Neural cell (in vitro differentiated cells): Measurements from ENCODE around the gene SNRPA. TPM values are rescaled to one million over a fixed set of nuclear protein-coding genes. Genes with fewer than 3 reads are reported as not detected.

Experiments used
- H2AFZ ChIP-seq: fragments of 200-600, 300-800 bp; sonication (generic), shearing (Covaris generic); 2 replicates; pipeline ENCODE4 v1.6.0; 2014; ENCODE audit warnings: low read depth, mild to moderate bottlenecking, antibody characterized with exemption, low read length, moderate library complexity
- H3F3A ChIP-seq: fragments of 200-600 bp; shearing (Covaris generic); 2 replicates; pipeline ENCODE4 v1.6.1; 2016; ENCODE audit warnings: mild to moderate bottlenecking, moderate library complexity, mixed read lengths, antibody characterized with exemption, low read length; ENCODE audit not compliant: insufficient read depth, poor library complexity, severe bottlenecking
- H3K27ac ChIP-seq: fragments of 200-600, 300-800 bp; sonication (generic), shearing (Covaris generic); 2 replicates; pipeline ENCODE4 v1.5.1; 2014; ENCODE audit warnings: mild to moderate bottlenecking, low read length, moderate library complexity
- H3K27me3 ChIP-seq: fragments of 300-800, 200-600 bp; sonication (generic), shearing (Covaris generic); 2 replicates; pipeline ENCODE4 v1.6.0; 2014; ENCODE audit warnings: mild to moderate bottlenecking, low read depth, low read length, moderate library complexity; ENCODE audit not compliant: insufficient read depth
- H3K36me3 ChIP-seq: fragments of 300-800, 200-600 bp; sonication (generic), shearing (Covaris generic); 2 replicates; pipeline ENCODE4 v1.5.1; 2014; ENCODE audit warnings: mild to moderate bottlenecking, antibody characterized with exemption, low read length, moderate library complexity; ENCODE audit not compliant: insufficient read depth
- H3K4me2 ChIP-seq: fragments of 300-800, 200-600 bp; sonication (generic), shearing (Covaris generic); 2 replicates; pipeline ENCODE4 v1.6.0; 2014; ENCODE audit warnings: mild to moderate bottlenecking, low read length
- H3K4me3 ChIP-seq: fragments of 300-800, 200-600 bp; sonication (generic), shearing (Covaris generic); 2 replicates; pipeline ENCODE4 v1.5.1; 2014; ENCODE audit warnings: mild to moderate bottlenecking, low read length, moderate library complexity
- H3K79me2 ChIP-seq: fragments of 200-600 bp; shearing (Covaris generic); replicated peaks from 2 replicates; pipeline ENCODE4 v1.6.0; 2014; ENCODE audit warnings: mild to moderate bottlenecking, low read length, moderate library complexity; ENCODE audit not compliant: insufficient read depth
- H3K9ac ChIP-seq: fragments of 300-800, 200-600 bp; sonication (generic), shearing (Covaris generic); 2 replicates; pipeline ENCODE4 v1.6.1; 2016; ENCODE audit warnings: mild to moderate bottlenecking, low read length, mixed read lengths
- H3K9me2 ChIP-seq: fragments of 200-600 bp; shearing (Covaris generic); 2 replicates; pipeline ENCODE4 v1.6.1; 2016; ENCODE audit warnings: mild to moderate bottlenecking, low read length, mixed read lengths; ENCODE audit not compliant: insufficient read depth
- H3K9me3 ChIP-seq: fragments of 200-600, 300-800 bp; sonication (generic), shearing (Covaris generic); 2 replicates; pipeline ENCODE4 v1.6.1; 2016; ENCODE audit warnings: mild to moderate bottlenecking, mixed run types, low read length, moderate library complexity, mixed read lengths
- H4K20me1 ChIP-seq: fragments of 200-600 bp; shearing (Covaris generic); 2 replicates; pipeline ENCODE4 v1.6.1; 2016; ENCODE audit warnings: mild to moderate bottlenecking, mixed run types; ENCODE audit not compliant: insufficient read depth
- EP300 ChIP-seq: fragments of 450-650 bp; conservative IDR thresholded peaks from 2 replicates; pipeline ENCODE4 v1.6.1; 2014; ENCODE audit warnings: antibody characterized with exemption, mild to moderate bottlenecking, moderate library complexity; ENCODE audit not compliant: poor library complexity, severe bottlenecking
- EZH2 ChIP-seq: fragments of 200-600, 300-800 bp; shearing (Covaris generic), sonication (generic); IDR thresholded peaks from 2 replicates; pipeline ENCODE4 v1.6.1; 2014; ENCODE audit warnings: antibody characterized with exemption, low read length, borderline replicate concordance, mild to moderate bottlenecking; ENCODE audit not compliant: insufficient read depth, poor library complexity, severe bottlenecking
- MXI1 ChIP-seq: fragments of 450-650 bp; conservative IDR thresholded peaks from 2 replicates; pipeline ENCODE4 v1.6.1; 2014; ENCODE audit warnings: antibody characterized with exemption, mild to moderate bottlenecking; ENCODE audit not compliant: poor library complexity, severe bottlenecking
- POLR2AphosphoS5 ChIP-seq: IDR thresholded peaks from 2 replicates; pipeline ENCODE4 v1.6.1; 2012
- RAD21 ChIP-seq: fragments of 450-650 bp; conservative IDR thresholded peaks from 2 replicates; pipeline ENCODE4 v1.6.1; 2014; ENCODE audit warnings: antibody characterized with exemption, mild to moderate bottlenecking, moderate library complexity
- SMC3 ChIP-seq: fragments of 450-650 bp; conservative IDR thresholded peaks from 2 replicates; pipeline ENCODE4 v1.6.1; 2014; ENCODE audit warnings: antibody characterized with exemption, mild to moderate bottlenecking, moderate library complexity; ENCODE audit not compliant: poor library complexity
- TAF1 ChIP-seq: IDR thresholded peaks from 2 replicates; pipeline ENCODE4 v1.6.1; 2012; ENCODE audit warnings: low read depth
- polyA plus RNA-seq: library from polyadenylated mRNA; depleted of rRNA; stranded (reverse); fragments of >200 nt; gene quantifications from 2 replicates; pipeline ENCODE4 v1.2.3, GENCODE V29; 2014
- TF ChIP-seq, protein P1 (sequence below): fragments of 450-650 bp; IDR thresholded peaks from 2 replicates; pipeline ENCODE4 v1.5.1; 2014; ENCODE audit warnings: antibody characterized with exemption, mild to moderate bottlenecking, moderate library complexity; ENCODE audit not compliant: poor library complexity, severe bottlenecking
- TF ChIP-seq, protein P2 (sequence below): IDR thresholded peaks from 2 replicates; pipeline ENCODE4 v1.6.1; 2012; ENCODE audit warnings: borderline replicate concordance

The SNRPA gene
- polyA plus RNA-seq, 1 donor from 2014 or later: 29.9 TPM

DNA sequence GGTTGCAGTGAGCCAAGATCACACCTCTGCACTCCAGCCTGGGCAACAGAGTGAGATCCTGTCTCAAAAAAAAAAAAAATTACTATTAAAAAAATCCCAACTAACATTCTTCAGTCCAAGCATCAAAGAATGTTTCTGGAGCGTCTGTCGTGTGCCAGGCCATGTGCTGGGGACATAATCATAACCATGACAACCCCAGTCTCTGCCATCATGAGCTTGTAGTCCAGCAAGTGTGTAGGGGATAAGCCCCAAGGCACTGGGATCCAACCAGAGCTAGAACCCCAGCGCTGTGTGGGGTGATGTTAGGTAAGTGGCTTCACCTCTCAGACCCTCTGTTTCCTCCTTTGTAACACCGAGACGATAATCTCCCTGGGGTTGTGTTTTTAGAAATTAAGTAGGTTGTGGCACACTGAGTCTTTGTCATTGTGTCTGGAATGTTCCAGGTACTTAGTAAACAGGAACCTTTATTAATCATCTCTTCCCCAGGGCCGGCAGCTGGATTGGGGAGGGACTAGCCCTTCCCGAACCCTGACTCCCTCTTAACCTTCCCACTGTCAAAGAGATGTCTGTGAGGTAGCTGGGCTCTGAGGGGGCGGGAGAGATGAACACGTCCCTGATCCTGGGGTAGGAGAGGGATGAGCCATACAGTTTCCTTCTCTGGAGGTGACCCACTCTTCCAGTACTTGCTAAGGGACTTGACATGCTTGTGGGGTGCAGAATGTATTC lies 28.9 kb upstream of the SNRPA start:
- Histone ChIP-seq H3K4me3 (no peak overlapping the region), H3K27me3 (no peaks in the 10 kb centered on the region), H3K9me2 (no peaks in the 10 kb centered on the region), H3K9ac (no peak overlapping the region), H3K4me2 (no peak overlapping the region), H3K27ac (no peak overlapping the region), H3F3A (no peaks in the 10 kb centered on the region), H3K9me3 (no peaks in the 10 kb centered on the region), H3K36me3 (no peaks in the 10 kb centered on the region), H2AFZ (no peak overlapping the region), H3K79me2 (peaks cover 32% of the 10 kb centered on the region), H4K20me1 (no peaks in the 10 kb centered on the region)
- TF ChIP-seq EZH2: no peak
- TF ChIP-seq RAD21: no peak
- TF ChIP-seq, protein P1, sequence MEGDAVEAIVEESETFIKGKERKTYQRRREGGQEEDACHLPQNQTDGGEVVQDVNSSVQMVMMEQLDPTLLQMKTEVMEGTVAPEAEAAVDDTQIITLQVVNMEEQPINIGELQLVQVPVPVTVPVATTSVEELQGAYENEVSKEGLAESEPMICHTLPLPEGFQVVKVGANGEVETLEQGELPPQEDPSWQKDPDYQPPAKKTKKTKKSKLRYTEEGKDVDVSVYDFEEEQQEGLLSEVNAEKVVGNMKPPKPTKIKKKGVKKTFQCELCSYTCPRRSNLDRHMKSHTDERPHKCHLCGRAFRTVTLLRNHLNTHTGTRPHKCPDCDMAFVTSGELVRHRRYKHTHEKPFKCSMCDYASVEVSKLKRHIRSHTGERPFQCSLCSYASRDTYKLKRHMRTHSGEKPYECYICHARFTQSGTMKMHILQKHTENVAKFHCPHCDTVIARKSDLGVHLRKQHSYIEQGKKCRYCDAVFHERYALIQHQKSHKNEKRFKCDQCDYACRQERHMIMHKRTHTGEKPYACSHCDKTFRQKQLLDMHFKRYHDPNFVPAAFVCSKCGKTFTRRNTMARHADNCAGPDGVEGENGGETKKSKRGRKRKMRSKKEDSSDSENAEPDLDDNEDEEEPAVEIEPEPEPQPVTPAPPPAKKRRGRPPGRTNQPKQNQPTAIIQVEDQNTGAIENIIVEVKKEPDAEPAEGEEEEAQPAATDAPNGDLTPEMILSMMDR: no peak
- no peak for TF ChIP-seq TAF1
- no peak for TF ChIP-seq POLR2AphosphoS5
- TF ChIP-seq SMC3: no peak
- TF ChIP-seq, protein P2, sequence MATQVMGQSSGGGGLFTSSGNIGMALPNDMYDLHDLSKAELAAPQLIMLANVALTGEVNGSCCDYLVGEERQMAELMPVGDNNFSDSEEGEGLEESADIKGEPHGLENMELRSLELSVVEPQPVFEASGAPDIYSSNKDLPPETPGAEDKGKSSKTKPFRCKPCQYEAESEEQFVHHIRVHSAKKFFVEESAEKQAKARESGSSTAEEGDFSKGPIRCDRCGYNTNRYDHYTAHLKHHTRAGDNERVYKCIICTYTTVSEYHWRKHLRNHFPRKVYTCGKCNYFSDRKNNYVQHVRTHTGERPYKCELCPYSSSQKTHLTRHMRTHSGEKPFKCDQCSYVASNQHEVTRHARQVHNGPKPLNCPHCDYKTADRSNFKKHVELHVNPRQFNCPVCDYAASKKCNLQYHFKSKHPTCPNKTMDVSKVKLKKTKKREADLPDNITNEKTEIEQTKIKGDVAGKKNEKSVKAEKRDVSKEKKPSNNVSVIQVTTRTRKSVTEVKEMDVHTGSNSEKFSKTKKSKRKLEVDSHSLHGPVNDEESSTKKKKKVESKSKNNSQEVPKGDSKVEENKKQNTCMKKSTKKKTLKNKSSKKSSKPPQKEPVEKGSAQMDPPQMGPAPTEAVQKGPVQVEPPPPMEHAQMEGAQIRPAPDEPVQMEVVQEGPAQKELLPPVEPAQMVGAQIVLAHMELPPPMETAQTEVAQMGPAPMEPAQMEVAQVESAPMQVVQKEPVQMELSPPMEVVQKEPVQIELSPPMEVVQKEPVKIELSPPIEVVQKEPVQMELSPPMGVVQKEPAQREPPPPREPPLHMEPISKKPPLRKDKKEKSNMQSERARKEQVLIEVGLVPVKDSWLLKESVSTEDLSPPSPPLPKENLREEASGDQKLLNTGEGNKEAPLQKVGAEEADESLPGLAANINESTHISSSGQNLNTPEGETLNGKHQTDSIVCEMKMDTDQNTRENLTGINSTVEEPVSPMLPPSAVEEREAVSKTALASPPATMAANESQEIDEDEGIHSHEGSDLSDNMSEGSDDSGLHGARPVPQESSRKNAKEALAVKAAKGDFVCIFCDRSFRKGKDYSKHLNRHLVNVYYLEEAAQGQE: no peak
- no peak for TF ChIP-seq MXI1
- TF ChIP-seq EP300: no peak

DNA sequence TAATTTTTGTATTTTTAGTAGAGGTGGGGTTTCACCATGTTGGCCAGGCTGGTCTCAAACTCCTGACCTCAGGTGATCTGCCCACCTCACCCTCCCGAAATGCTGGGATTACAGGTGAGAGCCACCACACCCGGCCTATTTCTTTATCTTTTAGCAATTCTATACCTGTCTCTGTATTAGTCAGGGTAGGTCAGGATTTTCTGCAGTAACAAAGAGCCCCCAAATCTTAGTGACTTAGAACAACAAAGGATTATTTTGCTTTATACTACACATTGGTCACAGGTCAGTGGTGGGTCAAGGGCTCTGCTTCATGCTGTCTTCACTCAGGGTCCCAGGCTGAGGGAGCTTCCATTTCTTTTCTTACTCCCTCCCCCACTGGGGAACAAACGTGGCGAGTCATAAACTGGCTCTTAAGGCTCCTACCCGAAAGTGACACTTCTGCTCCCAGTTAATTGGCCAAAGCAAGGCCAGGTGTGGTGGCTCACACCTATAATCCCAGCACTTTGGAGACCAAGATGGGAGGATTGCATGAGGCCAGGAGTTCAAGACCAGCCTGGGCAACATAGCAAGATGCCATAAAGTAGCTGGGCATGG lies 27.2 kb upstream of the SNRPA start:
- Histone ChIP-seq H3F3A (no peaks in the 10 kb centered on the region), H3K36me3 (no peaks in the 10 kb centered on the region), H3K4me3 (no peak overlapping the region), H3K9ac (no peak overlapping the region), H2AFZ (no peak overlapping the region), H3K4me2 (no peak overlapping the region), H4K20me1 (no peaks in the 10 kb centered on the region), H3K9me3 (no peaks in the 10 kb centered on the region), H3K79me2 (peaks cover 17% of the 10 kb centered on the region), H3K9me2 (no peaks in the 10 kb centered on the region), H3K27ac (no peak overlapping the region), H3K27me3 (no peaks in the 10 kb centered on the region)
- TF ChIP-seq SMC3 (no peak), MXI1 (no peak), EZH2 (no peak), RAD21 (no peak), EP300 (no peak), POLR2AphosphoS5 (no peak), TAF1 (no peak)
- TF ChIP-seq, protein P2: no peak
- TF ChIP-seq, protein P1: no peak
